Pancreas (tissue), 10 donors: Measurements from ENCODE around the gene KPTN. TPM values are rescaled to one million over a fixed set of nuclear protein-coding genes. Genes with fewer than 3 reads are reported as not detected.

Experiments
- ATAC-seq, 4 donors: fragments of 200-7000 bp; cut with Tn5 transposase; one replicate each; pipeline versions ENCODE4 v1.8.0 to v1.9.1; 2020; ENCODE audit warnings: mild to moderate bottlenecking in 4 of 4, moderate library complexity in 4 of 4
- DNase-seq, 6 donors: peaks; one replicate each; pipeline ENCODE4 v3.0.0-alpha.2; 2020
- FAIRE-seq: peaks from 2 replicates; lab custom pipeline; 2012; peaks lifted over from hg19 to GRCh38; lab: Jason Lieb, UNC
- H3K27ac ChIP-seq, 4 donors: fragments of 200-600 bp; sonication (generic); 1 replicate in 3 of 4; 2 replicates in 1 of 4; pipeline versions ENCODE4 v1.5.0 to v1.8.0; 2020
- H3K27me3 ChIP-seq, 4 donors: fragments of 200-600 bp; one replicate each; pipeline ENCODE4 v1.8.0; 2021
- H3K36me3 ChIP-seq, 3 donors: fragments of 200-600 bp; sonication (generic) in 1 of 3; one replicate each; pipeline versions ENCODE4 v1.5.0 to v1.8.0; 2020 to 2021
- H3K4me1 ChIP-seq, 3 donors: fragments of 200-600 bp; one replicate each; pipeline ENCODE4 v1.8.0; 2021
- H3K4me3 ChIP-seq, 4 donors: fragments of 200-600 bp; sonication (generic) in 2 of 4; one replicate each; pipeline versions ENCODE4 v1.5.0 to v1.8.0; 2020 to 2021
- H3K9me3 ChIP-seq, 4 donors: fragments of 200-600 bp; one replicate each; pipeline ENCODE4 v1.8.0; 2021
- CTCF ChIP-seq, 4 donors: fragments of 200-600 bp; sonication (generic) in 3 of 4; IDR thresholded peaks; one replicate each; pipeline versions ENCODE4 v1.5.0 to v1.8.0; 2021; ENCODE audit warnings: antibody characterized with exemption in 4 of 4
- WGBS, 2 donors: extraction: QIAGEN DNeasy Blood & Tissue Kit; methylation state at CpG; one replicate each; pipeline ENCODE4 v1.1.7; 2013; 5-methylcytosine and 5-hydroxymethylcytosine counted together
- intact Hi-C, 3 donors: fragments of 100-400 bp; cut with DNase I; formaldehyde crosslinking; loops; one replicate each; pipeline versions ENCODE4 v1.11.1 to v1.14.2; 2022
- polyA plus RNA-seq, 2 donors: library from polyadenylated mRNA; stranded (reverse); fragments of 200-250 nt; gene quantifications; one replicate each; pipeline ENCODE4 v1.2.3, GENCODE V29; 2013
- total RNA-seq, 6 donors: library from RNA; stranded (reverse); fragmentation: NEBNext Ultra II Directional in 4 of 6; extraction: Animal tissue kit (Norgen Biotek cat#: 25700) in 4 of 6; gene quantifications; one replicate each; pipeline versions ENCODE4 v1.2.1 to v1.2.4, GENCODE V29; 2021 to 2023
- donor health status: healthy with polysubstance abuse.
- donor health status: DM: no; HTN: no; CAD: no; lungs with moderate emphysema.
- donor health status: DM: no; HTN: no; CAD: no.
- donor health status: control.
- donor health status: control.
- donor health status: Bipolar disorder and iron deficiency.
- donor health status: DM: yes; HTN: yes; CAD: no.
- donor health status: DM: no; HTN: no; CAD: no.
- donor health status: DM: no; HTN: no; CAD: no.
- donor health status: DM: yes; HTN: yes; CAD: no.

Gene KPTN
- total and polyA plus RNA-seq, 8 donors: 3.0 to 53.3 (median 6.0) TPM

- no peaks in the 10 kb centered on the region for H3K36me3 ChIP-seq
- H3K27ac ChIP-seq: peak overlapping the region; percentile 62 to 95 (median 81)
- FAIRE-seq (no peak), ATAC-seq (peak; percentile 18 to 29 (median 23)), DNase-seq (peak in 4 of 6 donors; percentile 77 to 83 (median 82))
- no peaks in the 10 kb centered on the region for H3K27me3 ChIP-seq
- peak overlapping the region in 3 of 4 donors; percentile 12 to 90 (median 80) for H3K4me3 ChIP-seq
- WGBS, 2 donors: 12 to 14% methylated on average over 11 of the region's 11 CpGs
- H3K9me3 ChIP-seq: no peaks in the 10 kb centered on the region
- TF ChIP-seq CTCF (IDR thresholded peaks at IDR 0.05): no peak
- intact Hi-C loops: loop anchor here in 1 of 3 donors (10.0 kb wide), 1 partner anchor 78 kb away; no protein-coding TSS in a partner anchor
- peaks cover 45 to 55% (median 47%) of the 10 kb centered on the region in 3 donors for H3K4me1 ChIP-seq
These were observed 28.3 kb upstream of the KPTN start for GRCh38 chr19:47512183-47512947.

- H3K36me3 ChIP-seq: no peaks in the 10 kb centered on the region
- H3K9me3 ChIP-seq: no peaks in the 10 kb centered on the region
- H3K4me1 ChIP-seq: peaks cover 51 to 62% (median 52%) of the 10 kb centered on the region in 3 donors
- WGBS, 2 donors: 24 to 29% methylated on average over 7 of the region's 7 CpGs
- FAIRE-seq: no peak
- no peak for TF ChIP-seq CTCF (IDR thresholded peaks at IDR 0.05)
- no peak for ATAC-seq
- peak overlapping the region in 2 of 4 donors; percentile 80 to 90 for H3K4me3 ChIP-seq
- intact Hi-C loops: loop anchor here in 1 of 3 donors (10.0 kb wide), 1 partner anchor 77 kb away; no protein-coding TSS in a partner anchor
- H3K27ac ChIP-seq: peak overlapping the region; percentile 62 to 95 (median 81)
- DNase-seq: peak in 2 of 6 donors; percentile 35 to 54
- H3K27me3 ChIP-seq: no peaks in the 10 kb centered on the region
These were observed 27.7 kb upstream of the KPTN start for GRCh38 chr19:47511681-47512080.

DNA sequence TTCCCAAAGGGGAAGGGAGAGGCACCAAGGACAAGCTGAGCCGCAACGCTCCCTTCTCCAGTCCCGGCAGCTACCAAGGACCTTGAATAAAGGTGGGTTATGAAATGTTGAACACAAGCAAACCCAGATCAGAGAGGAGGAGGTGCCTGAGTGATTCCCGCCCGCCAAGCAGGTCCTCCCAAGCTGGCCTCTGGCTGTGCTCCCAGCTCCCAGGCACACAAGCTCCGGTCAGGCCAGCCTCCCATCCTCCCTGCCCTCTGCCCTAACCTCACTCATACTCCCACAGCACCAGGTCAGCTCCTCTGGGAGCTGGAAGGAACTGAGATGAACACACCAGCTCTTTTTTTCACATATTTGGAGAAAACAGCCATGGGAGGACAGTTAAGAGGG lies 27.1 kb upstream of the KPTN start:
- Histone ChIP-seq H3K36me3 (no peaks in the 10 kb centered on the region), H3K9me3 (no peaks in the 10 kb centered on the region), H3K27ac (peak overlapping the region; percentile 62 to 95 (median 81)), H3K4me1 (peaks cover 54 to 68% (median 56%) of the 10 kb centered on the region in 3 donors), H3K27me3 (no peaks in the 10 kb centered on the region), H3K4me3 (peak overlapping the region in 2 of 4 donors; percentile 15 to 90)
- DNase-seq (peak in 5 of 6 donors; percentile 55 to 85 (median 72)), FAIRE-seq (no peak), ATAC-seq (peak in 2 of 4 donors; percentile 4 to 9)
- TF ChIP-seq CTCF (IDR thresholded peaks at IDR 0.05): no peak
- intact Hi-C loops: loop anchor here in 1 of 3 donors (10.0 kb wide), 1 partner anchor 76 kb away; no protein-coding TSS in a partner anchor
- 9 to 11% methylated on average over 6 of the region's 6 CpGs for WGBS, 2 donors

GRCh38 chr19:47510516-47511127 lies 26.6 kb upstream of the KPTN start:
- Histone ChIP-seq H3K36me3 (no peaks in the 10 kb centered on the region), H3K27ac (peak overlapping the region; percentile 22 to 95 (median 81)), H3K9me3 (no peaks in the 10 kb centered on the region), H3K27me3 (no peaks in the 10 kb centered on the region), H3K4me3 (peak overlapping the region in 2 of 4 donors; percentile 3 to 15), H3K4me1 (peaks cover 54 to 68% (median 56%) of the 10 kb centered on the region in 3 donors)
- WGBS, 2 donors: 50 to 58% methylated on average over 12 of the region's 12 CpGs
- intact Hi-C loops: loop anchor here in 1 of 3 donors (10.0 kb wide), 1 partner anchor 76 kb away; no protein-coding TSS in a partner anchor
- no peak for ATAC-seq
- no peak for TF ChIP-seq CTCF (IDR thresholded peaks at IDR 0.05)
- peak in 1 of 6 donors; percentile 44 for DNase-seq
- FAIRE-seq: no peak
